ENCODE data around the gene ASF1A.
"Not testable (repeated sequence)": the region's sequence is repeated elsewhere in the genome, so short reads cannot be mapped to it uniquely, and the experiment has no call there.

ASF1A gene

GRCh38 chr6:118893807-118894424 lies at the start of gene ASF1A:
Gene ASF1A (plus strand): TSS chr6:118894152. CDS start chr6:118894414, 262 bp downstream.
- peak; percentile 96 for DNase-seq

GRCh38 chr6:118844915-118845314 lies 49.0 kb upstream of the ASF1A start:
- no peak for DNase-seq

GRCh38 chr6:118853408-118853807 lies 40.5 kb upstream of the ASF1A start:
- no peak for DNase-seq

- no peak for DNase-seq
These were observed 37.7 kb upstream of the ASF1A start for GRCh38 chr6:118856301-118856700.

- DNase-seq: no peak
These were observed 34.4 kb upstream of the ASF1A start for GRCh38 chr6:118859517-118860064.

GRCh38 chr6:118860363-118860762 lies 33.6 kb upstream of the ASF1A start:
- no peak for DNase-seq

- no peak for DNase-seq
These were observed 33.1 kb upstream of the ASF1A start for GRCh38 chr6:118860880-118861279.

GRCh38 chr6:118862443-118862842 lies 31.5 kb upstream of the ASF1A start:
- no peak for DNase-seq

GRCh38 chr6:118864341-118865099 lies 29.4 kb upstream of the ASF1A start:
- DNase-seq: no peak

GRCh38 chr6:118865100-118865391 lies 28.9 kb upstream of the ASF1A start:
- no peak for DNase-seq

- DNase-seq: no peak
These were observed 26.8 kb upstream of the ASF1A start for GRCh38 chr6:118867181-118867580.

- DNase-seq: not testable (repeated sequence)
These were observed 25.1 kb upstream of the ASF1A start for GRCh38 chr6:118868901-118869300.

GRCh38 chr6:118869350-118869749 lies 24.6 kb upstream of the ASF1A start:
- no peak for DNase-seq

GRCh38 chr6:118869894-118870589 lies 23.9 kb upstream of the ASF1A start:
- no peak for DNase-seq

- DNase-seq: no peak
These were observed 22.6 kb upstream of the ASF1A start for GRCh38 chr6:118871331-118871730.

GRCh38 chr6:118872318-118872717 lies 21.6 kb upstream of the ASF1A start:
- DNase-seq: no peak

GRCh38 chr6:118872726-118873125 lies 21.2 kb upstream of the ASF1A start:
- DNase-seq: no peak

GRCh38 chr6:118873239-118873638 lies 20.7 kb upstream of the ASF1A start:
- no peak for DNase-seq

- no peak for DNase-seq
These were observed 18.3 kb upstream of the ASF1A start for GRCh38 chr6:118875672-118876071.

GRCh38 chr6:118876198-118876597 lies 17.8 kb upstream of the ASF1A start:
- no peak for DNase-seq

- no peak for DNase-seq
These were observed 17.1 kb upstream of the ASF1A start for GRCh38 chr6:118876814-118877213.

GRCh38 chr6:118877806-118878205 lies 16.1 kb upstream of the ASF1A start:
- DNase-seq: no peak

GRCh38 chr6:118881440-118882313 lies 12.3 kb upstream of the ASF1A start:
- DNase-seq: no peak
